Coronary artery (tissue), 2 donors: Measurements from ENCODE around the gene EPS8.

Experiments
- DNase-seq: peaks from one replicate; pipeline ENCODE4 v3.0.0-alpha.2; 2017; ENCODE audit warnings: low spot score
- H3K27ac ChIP-seq, 2 donors: fragments of 200-600 bp; sonication (generic); one replicate each; pipeline ENCODE4 v1.5.1; 2016 to 2019
- H3K4me3 ChIP-seq: fragments of 200-600 bp; sonication (generic); 2 replicates; pipeline ENCODE4 v1.5.1; 2016; ENCODE audit warnings: mild to moderate bottlenecking, moderate library complexity
- CTCF ChIP-seq: fragments of 200-600 bp; sonication (generic); IDR thresholded peaks from one replicate; pipeline ENCODE4 v1.5.1; 2019; ENCODE audit warnings: antibody characterized with exemption

EPS8 gene

GRCh38 chr12:15829255-15829654 lies 40.1 kb upstream of the EPS8 start:
- no peak for DNase-seq
- no peak for TF ChIP-seq CTCF
- Histone ChIP-seq H3K4me3 (no peak overlapping the region), H3K27ac (peak overlapping the region in 1 of 2 donors; percentile 61)

- DNase-seq: no peak
- Histone ChIP-seq H3K27ac (no peak overlapping the region), H3K4me3 (no peak overlapping the region)
- no peak for TF ChIP-seq CTCF
Measured at GRCh38 chr12:15827136-15827535, 37.9 kb upstream of the EPS8 start.

- TF ChIP-seq CTCF: no peak
- Histone ChIP-seq H3K27ac (no peak overlapping the region), H3K4me3 (no peak overlapping the region)
- DNase-seq: no peak
Measured at GRCh38 chr12:15824516-15824915, 35.3 kb upstream of the EPS8 start.

GRCh38 chr12:15823360-15824128 lies 34.4 kb upstream of the EPS8 start:
- Histone ChIP-seq H3K27ac (no peak overlapping the region), H3K4me3 (no peak overlapping the region)
- DNase-seq: no peak
- TF ChIP-seq CTCF: no peak

GRCh38 chr12:15819644-15820437 lies 30.7 kb upstream of the EPS8 start:
- H3K4me3 ChIP-seq: no peak overlapping the region
- no peak overlapping the region for H3K27ac ChIP-seq
- no peak for TF ChIP-seq CTCF
- DNase-seq: no peak

- no peak for DNase-seq
- TF ChIP-seq CTCF: no peak
- Histone ChIP-seq H3K4me3 (no peak overlapping the region), H3K27ac (no peak overlapping the region)
Measured at GRCh38 chr12:15818418-15818817, 29.2 kb upstream of the EPS8 start.

GRCh38 chr12:15815730-15816129 lies 26.5 kb upstream of the EPS8 start:
- Histone ChIP-seq H3K27ac (no peak overlapping the region), H3K4me3 (no peak overlapping the region)
- TF ChIP-seq CTCF: no peak
- no peak for DNase-seq
